CD4-positive, alpha-beta T cell treated with Interleukin-10 for 1 hour (primary cell): ENCODE data around the gene ACSL4.
A peak's percentile ranks its signal among the peaks of the same experiment; 100 is the strongest.
"Not testable (repeated sequence)": the region's sequence is repeated elsewhere in the genome, so short reads cannot be mapped to it uniquely, and the experiment has no call there.

ENCODE experiments used
- DNase-seq: peaks from one replicate; pipeline ENCODE4 v3.0.0-alpha.2; 2020

Gene ACSL4

GRCh38 chrX:109658391-109658790, 74.7 kb downstream of the ACSL4 start:
- DNase-seq = no peak

GRCh38 chrX:109657364-109657763, 75.7 kb downstream of the ACSL4 start:
- DNase-seq = not testable (repeated sequence)

DNA sequence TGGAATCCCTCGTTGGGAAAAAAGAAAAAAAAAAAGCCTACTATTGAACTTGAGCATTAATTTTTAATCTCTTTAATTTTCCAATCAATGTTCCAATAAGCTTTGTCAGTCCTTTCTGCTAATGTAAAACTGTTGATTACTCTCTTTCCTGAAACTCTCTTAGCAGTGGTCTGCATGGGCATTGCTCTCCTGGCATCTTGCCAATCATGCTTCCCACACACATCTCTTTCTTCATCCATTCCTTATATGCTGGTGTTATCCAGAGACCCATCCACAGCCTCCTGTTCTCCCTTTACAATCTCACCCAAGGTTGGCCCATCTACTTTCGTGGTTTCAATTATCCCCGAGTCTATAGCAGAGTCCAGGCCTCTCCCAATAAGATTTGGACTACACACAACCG, 76.3 kb downstream of the ACSL4 start:
- no peak for DNase-seq

- DNase-seq = no peak
Measured at GRCh38 chrX:109655502-109656201, 77.4 kb downstream of the ACSL4 start.

GRCh38 chrX:109654516-109655109, 78.4 kb downstream of the ACSL4 start:
- no peak for DNase-seq

DNA sequence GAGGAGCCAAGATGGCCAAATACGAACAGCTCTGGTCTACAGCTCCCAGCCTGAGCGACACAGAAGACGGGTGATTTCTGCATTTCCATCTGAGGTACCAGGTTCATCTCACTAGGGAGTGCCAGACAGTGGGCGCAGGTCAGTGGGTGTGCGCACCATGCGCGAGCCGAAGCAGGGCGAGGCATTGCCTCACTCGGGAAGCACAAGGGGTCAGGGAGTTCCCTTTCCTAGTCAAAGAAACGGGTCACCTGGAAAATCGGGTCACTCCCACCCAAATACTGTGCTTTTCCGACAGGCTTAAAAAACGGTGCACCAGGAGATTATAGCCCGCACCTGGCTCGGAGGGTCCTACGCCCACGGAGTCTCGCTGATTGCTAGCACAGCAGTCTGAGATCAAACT, 88.4 kb downstream of the ACSL4 start:
- not testable (repeated sequence) for DNase-seq

DNA sequence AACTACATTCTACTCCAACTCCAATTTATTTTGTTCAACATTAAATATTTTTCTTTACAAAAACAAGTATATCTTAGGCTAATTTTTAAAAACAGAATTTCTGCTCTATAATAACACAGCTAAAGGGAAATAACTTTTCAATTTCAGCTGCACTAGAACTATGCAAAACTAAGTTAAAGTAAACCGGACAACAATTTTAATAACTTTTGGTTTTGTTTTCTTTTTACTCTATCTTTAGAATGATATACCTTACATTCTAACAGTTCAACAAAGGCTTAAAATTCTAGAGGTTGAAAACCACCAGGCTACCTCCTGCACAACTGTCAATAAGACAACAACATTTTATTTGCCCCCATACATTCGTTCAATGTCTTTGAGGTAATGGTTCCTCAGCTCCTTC, 89.4 kb downstream of the ACSL4 start:
- DNase-seq = no peak

GRCh38 chrX:109638158-109638557, 94.9 kb downstream of the ACSL4 start:
- no peak for DNase-seq

- DNase-seq = not testable (repeated sequence)
Measured at GRCh38 chrX:109637477-109637876, 95.6 kb downstream of the ACSL4 start.

DNA sequence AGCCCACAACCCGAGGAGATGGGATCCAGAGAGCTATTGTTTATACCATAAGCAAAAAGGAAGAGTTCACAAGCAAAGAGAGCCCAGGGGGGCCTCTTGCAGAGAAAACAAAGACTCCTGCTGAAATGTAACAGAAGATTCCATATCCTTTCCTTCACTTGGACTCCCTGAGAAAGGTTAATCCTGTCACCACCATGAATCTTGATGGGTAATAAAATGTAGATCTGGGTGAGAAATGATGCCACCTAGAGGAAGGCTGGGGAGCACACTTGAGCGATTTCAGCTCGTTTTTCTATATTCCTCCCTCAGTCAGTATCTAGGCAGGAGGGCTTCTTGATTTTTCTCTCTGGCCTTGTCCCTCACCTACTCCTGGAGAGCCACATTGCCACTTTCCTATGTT, 97.9 kb downstream of the ACSL4 start:
- peak; percentile 1 for DNase-seq

DNA sequence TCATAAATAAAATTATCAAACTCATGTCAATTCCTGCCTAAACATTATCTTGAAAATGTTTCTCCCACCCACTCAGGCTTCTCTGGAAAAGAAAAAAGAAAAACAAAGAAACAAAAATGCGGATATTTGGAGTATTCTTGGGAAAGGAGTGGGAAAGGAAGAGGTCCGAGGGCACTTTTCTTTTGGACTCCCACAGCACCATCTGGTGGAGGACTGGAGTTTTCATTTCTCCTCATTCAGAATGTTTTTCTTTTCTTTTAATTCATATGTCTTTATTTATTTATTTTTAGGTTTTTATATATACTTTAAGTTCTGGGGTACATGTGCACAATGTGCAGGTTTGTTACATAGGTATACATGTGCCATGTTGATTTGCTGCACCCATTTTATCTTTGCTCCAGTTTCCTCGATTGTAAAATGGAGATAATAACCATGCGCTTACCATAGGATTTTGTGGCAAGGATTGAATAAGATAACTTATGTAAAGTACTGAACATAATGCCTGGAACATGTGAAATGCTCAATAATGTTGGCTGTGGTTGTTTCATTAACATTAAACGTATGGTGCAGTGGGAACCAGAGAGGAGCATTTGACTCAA, 100.1 kb downstream of the ACSL4 start:
- no peak for DNase-seq

DNA sequence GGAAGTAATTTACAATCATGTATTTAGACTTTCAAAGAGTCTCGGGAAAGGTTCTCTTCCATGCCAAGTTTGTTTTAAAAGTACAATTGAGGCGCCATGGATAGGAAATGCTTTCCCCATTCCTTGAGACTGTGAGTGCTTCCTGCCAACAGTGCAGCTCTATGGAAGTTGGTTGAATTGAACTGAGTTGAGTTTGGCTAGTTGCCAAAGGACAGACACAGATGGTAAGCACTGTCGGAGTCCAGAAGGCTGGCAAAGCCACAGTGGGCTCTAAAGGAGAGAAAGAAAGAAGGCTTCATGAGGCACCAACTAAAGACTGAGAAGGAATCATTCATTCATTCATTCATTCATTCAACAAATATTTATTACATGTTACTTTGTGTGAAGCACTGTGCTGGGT, 103.7 kb downstream of the ACSL4 start:
- no peak for DNase-seq

DNA sequence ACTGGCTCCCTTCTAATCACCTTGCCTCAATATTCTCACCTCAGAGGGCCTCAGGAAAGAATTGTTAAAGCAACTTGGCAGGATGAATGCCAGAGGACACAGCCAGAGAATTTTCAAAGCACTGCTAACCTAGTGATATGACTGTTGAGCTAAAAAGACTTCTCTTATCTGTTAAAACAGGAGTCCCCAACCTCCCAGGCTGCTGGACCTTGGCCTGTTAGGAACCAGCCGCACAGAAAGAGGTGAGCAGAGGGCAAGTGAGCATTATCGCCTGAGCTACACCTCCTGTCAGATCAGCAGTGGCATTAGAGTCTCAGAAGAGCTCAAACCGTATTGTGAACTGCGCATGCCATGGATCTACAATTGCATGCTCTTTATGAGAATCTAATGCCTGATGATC, 106.4 kb downstream of the ACSL4 start:
- DNase-seq = no peak

DNA sequence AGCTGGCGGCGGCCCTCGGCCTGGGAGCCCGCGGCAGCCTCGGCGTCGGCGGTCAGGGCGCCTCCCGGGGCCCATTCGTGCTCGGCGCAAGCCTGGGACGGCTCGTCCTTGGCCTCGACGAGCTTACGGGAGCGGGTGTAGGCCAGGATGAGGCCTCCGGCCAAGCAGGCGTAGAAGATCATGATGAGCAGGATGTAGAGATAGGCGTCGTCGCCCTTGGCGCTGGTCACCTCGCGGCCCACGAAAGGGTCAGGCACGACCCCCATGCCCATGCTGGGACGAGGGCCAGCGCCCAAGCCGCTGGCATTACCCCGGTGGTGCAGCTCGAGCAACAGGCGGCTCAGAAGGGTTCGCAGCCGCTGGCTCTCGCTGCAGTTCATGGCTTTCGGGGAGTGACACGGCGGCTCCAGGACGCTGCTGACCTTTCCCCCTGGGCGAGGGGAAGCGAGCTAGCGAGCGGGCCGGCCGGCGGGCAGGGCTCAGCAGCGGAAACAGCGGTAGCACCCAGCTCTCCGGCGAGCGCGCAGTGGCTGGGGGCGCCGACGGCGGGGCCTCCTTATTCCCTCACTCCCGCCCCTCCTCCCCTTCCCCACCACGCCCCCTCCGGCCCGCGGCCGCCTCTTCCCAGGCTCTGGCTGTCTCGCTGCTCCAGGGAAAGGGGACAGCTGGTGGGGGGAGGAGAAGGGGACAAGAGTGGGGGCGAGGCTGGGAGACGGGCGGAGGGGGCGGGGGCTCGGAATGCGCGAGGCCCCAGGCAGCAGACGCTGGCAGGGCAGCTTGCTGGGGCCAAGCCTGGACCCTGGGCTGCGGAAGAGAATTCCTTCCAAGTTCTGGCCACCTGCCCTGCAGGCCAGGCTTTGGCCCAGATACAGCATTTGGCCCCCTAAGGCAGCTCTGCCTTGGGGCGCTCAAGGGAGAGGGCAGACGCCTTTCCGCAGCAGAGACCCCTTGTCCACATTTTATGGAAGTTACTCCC, 108.1 kb downstream of the ACSL4 start, which contains the start of gene KCNE5:
Gene KCNE5, minus strand, starts transcription at position 532 of the 976 bp plus-strand sequence. Its CDS starts 152 bp downstream, at position 380.
- DNase-seq = no peak

DNA sequence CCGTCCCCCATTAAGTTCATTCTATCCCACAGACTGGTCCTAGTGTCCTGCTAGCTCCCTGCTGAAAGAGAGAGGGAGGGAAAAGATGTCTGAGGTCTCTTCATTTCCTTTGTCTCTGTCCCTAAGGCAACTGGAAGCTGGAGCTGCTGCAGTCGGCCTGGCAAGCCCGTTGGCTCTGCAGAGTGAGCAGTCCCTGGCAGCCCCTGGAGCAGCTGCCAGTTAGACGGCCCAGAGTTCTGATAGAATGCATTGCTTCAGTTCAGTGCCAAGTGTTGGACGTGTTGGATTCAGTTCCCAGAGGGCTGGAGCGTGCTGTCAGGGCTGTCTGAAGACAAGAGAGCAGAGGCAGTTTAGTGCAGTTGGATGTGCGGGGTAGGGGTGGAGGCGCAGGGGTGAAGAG, 109.1 kb downstream of the ACSL4 start:
- DNase-seq = no peak

DNA sequence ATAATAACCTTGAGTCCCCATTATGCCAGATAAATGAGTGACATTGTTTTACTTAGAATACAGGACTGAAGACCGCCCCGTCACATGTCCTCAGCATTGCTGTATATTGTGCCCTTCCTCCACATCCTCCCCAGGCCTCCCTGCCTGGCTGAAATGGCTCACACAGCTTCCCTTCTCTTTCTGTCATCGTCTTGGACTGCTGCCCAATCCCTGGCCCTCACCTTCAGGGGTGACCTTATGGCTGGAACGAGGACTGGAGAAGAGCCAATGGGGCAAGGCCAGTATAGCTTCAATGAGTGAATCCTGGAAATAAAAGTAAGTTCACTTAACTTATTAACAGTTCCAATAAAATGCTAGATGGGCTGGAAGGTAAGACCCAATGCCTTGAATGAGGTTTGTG, 110.8 kb downstream of the ACSL4 start:
- DNase-seq = no peak

GRCh38 chrX:109619771-109620170, 113.3 kb downstream of the ACSL4 start:
- no peak for DNase-seq

DNA sequence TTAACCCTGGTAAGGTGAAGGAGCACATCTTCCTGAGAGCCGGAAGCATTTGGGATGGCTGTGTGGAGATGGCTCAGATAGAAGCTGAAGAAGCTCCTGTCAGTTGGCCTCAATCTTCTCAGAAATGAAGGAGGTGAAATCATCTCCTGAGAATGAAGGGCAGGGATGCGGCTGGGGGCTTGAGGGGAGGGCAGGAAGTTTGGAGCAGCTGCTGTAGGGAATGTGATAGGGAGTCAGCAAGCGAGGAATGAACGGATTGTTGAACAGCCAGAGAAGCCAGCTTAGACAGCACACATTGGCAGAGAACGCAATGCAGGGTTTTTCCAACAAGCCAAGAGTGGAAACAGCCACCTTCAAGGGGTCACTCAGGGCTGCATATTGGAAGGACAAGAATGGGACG, 118.1 kb downstream of the ACSL4 start:
- DNase-seq = no peak

GRCh38 chrX:109601486-109601885, 131.6 kb downstream of the ACSL4 start:
- DNase-seq = no peak

DNA sequence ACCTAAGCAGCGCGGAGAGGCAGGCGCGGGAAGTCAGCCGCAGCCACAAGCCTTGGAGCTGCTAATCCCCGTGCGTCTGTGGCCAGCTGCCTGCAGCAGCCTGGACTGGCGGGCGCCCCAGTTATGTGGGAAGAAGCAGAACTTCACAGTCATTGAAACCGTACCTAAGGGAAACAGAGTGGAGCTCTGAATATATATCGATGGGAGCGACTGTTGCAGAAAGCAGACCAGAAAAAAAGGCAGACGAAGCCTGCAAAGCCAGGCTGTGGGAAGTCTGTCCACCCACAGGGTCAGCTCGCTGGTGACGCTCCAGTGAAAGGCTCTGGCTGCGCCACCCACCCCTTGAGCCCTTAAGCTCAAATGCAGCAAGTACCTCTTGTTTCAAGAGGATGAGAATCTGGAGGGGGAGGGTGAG, 132.8 kb downstream of the ACSL4 start:
- no peak for DNase-seq

DNA sequence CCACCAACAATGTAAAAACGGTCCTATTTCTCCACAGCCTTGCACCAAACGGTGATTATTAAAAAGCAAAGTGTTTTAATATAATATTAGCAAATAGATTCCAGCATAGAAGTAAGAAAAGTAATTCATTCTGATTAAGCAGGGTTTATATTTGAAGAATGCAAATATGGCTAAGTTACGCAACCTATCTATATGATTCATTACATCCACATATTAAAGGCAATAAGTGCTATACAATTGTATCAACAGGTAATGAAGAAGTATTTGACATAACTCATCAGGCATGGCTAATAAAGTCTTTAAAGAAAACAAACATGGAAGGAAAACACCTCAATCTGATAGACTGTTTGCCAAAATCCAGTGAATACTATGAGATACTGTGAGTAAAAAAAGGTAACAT, 137.0 kb downstream of the ACSL4 start:
- no peak for DNase-seq
